ENCODE data around the gene DLGAP1. TPM values are rescaled to one million over a fixed set of nuclear protein-coding genes. Genes with fewer than 3 reads are reported as not detected.

The DLGAP1 gene
- total and polyA plus RNA-seq, 2 of the 8 experiments (the other 6 are each of a cell fraction or from before 2014, with no cell fraction given) = 11.8 to 16.9 TPM

DNA sequence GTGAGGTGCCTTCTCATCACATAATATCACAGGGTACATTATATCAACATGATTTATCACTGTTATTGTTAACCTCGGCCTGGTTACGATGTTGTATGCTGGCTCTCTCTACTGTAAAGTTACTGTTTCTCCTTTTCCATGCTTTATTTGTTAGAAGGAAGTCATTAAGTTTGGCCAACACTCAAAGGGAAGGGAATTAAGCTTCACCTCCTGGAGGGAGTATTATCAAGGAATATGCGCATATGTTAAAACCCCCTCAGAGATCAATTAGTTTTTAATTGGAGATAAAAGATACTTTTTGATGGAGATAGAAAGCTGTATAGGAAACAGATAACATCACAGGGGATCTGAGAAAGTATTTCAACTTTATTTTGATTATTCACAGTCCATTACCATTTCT lies 221.6 kb downstream of the DLGAP1 start (continued):
- no peak for TF ChIP-seq TAF7 (optimal IDR thresholded peaks at IDR 0.05; ENCODE audit: borderline replicate concordance, low read depth, low read length)
- TF ChIP-seq KDM5A (IDR thresholded peaks at IDR 0.05; ENCODE audit: low read length) = no peak
- TF ChIP-seq SUZ12 (IDR thresholded peaks at IDR 0.05; ENCODE audit: low read length) = no peak
- TF ChIP-seq, protein P1, sequence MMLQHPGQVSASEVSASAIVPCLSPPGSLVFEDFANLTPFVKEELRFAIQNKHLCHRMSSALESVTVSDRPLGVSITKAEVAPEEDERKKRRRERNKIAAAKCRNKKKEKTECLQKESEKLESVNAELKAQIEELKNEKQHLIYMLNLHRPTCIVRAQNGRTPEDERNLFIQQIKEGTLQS (IDR thresholded peaks at IDR 0.05; ENCODE audit: insufficient read depth, low read depth, low read length) = no peak
- TF ChIP-seq NANOG (IDR thresholded peaks at IDR 0.05; ENCODE audit: insufficient read depth, low read depth, low read length, poor library complexity, severe bottlenecking) = peak; percentile 54
- no peak for TF ChIP-seq BRCA1 (IDR thresholded peaks at IDR 0.05; ENCODE audit: low read depth, low read length)
- no peak for TF ChIP-seq SIN3A (conservative IDR thresholded peaks at IDR 0.05 in 1 of 2, IDR thresholded peaks at IDR 0.05 in 1 of 2; ENCODE audit: low read depth in 1 of 2, low read length in 2 of 2)
- TF ChIP-seq MAFK (IDR thresholded peaks at IDR 0.05; ENCODE audit: low read depth, low read length) = no peak
- TF ChIP-seq CBX5 (IDR thresholded peaks at IDR 0.05; ENCODE audit: low read depth, low read length) = no peak
- TF ChIP-seq SP1 (IDR thresholded peaks at IDR 0.05; ENCODE audit: low read depth, low read length) = no peak
- no peak for TF ChIP-seq SP2 (IDR thresholded peaks at IDR 0.05; ENCODE audit: low read length)
- no peak for TF ChIP-seq PHF8 (conservative IDR thresholded peaks at IDR 0.05; ENCODE audit: low read depth, low read length)
- peak; percentile 97 for TF ChIP-seq POU5F1 (IDR thresholded peaks at IDR 0.05; ENCODE audit: low read depth, low read length)
- no peak for TF ChIP-seq CHD1 (IDR thresholded peaks at IDR 0.05; ENCODE audit: low read depth, low read length)
- TF ChIP-seq, protein P2, sequence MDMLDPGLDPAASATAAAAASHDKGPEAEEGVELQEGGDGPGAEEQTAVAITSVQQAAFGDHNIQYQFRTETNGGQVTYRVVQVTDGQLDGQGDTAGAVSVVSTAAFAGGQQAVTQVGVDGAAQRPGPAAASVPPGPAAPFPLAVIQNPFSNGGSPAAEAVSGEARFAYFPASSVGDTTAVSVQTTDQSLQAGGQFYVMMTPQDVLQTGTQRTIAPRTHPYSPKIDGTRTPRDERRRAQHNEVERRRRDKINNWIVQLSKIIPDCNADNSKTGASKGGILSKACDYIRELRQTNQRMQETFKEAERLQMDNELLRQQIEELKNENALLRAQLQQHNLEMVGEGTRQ (IDR thresholded peaks at IDR 0.05; ENCODE audit: low read length) = no peak
- peak in 1 of 2 experiments; percentile 65 for TF ChIP-seq BCL11A (IDR thresholded peaks at IDR 0.05; ENCODE audit: low read depth in 2 of 2, low read length in 2 of 2)
- no peak for TF ChIP-seq CTBP2 (IDR thresholded peaks at IDR 0.05; ENCODE audit: borderline replicate concordance, insufficient read depth, insufficient read length, low read length)
- TF ChIP-seq FOSL1 (IDR thresholded peaks at IDR 0.05; ENCODE audit: insufficient read depth, low read depth, low read length) = no peak
- TF ChIP-seq YY1 (IDR thresholded peaks at IDR 0.05; ENCODE audit: low read depth, low read length) = no peak
- TF ChIP-seq KDM4A (IDR thresholded peaks at IDR 0.05; ENCODE audit: low read depth, low read length, severe bottlenecking) = no peak
- TF ChIP-seq SRF (IDR thresholded peaks at IDR 0.05; ENCODE audit: low read depth, low read length) = no peak
- no peak for TF ChIP-seq RFX5 (IDR thresholded peaks at IDR 0.05; ENCODE audit: borderline replicate concordance, low read depth, low read length)
- TF ChIP-seq EZH2 (IDR thresholded peaks at IDR 0.05; ENCODE audit: low read depth, low read length, severe bottlenecking) = no peak
- no peak for TF ChIP-seq TBP (IDR thresholded peaks at IDR 0.05; ENCODE audit: low read depth, low read length)
